H1 (cell line): Measurements from ENCODE around the gene CARF. TPM values are rescaled to one million over a fixed set of nuclear protein-coding genes. Genes with fewer than 3 reads are reported as not detected.

Experiments
- CTCF ChIA-PET: fragments of 300-600 bp; sonication (Branson Sonifier 250); formaldehyde crosslinking; loops from one replicate; lab custom pipeline; 2021; ENCODE audit not compliant: partially characterized antibody; lab: Charles Lee
- POLR2A ChIA-PET: fragments of 300-600 bp; sonication (Branson Sonifier 250); formaldehyde crosslinking; loops from one replicate; lab custom pipeline; 2021; ENCODE audit warnings: inconsistent platforms; ENCODE audit not compliant: partially characterized antibody; lab: Charles Lee
- DNase-seq, 2 experiments: peaks; one replicate each; pipeline versions ENCODE4 v3.0.0 to v3.0.0-alpha.2; 2010 to 2022; ENCODE audit warnings: low spot score in 2 of 2, low read depth in 1 of 2, mixed read lengths in 1 of 2
- FAIRE-seq: peaks from 2 replicates; lab custom pipeline; 2011; peaks lifted over from hg19 to GRCh38; lab: Jason Lieb, UNC
- H2AFZ ChIP-seq: 2 replicates; pipeline ENCODE4 v1.8.1; 2012; ENCODE audit warnings: low read length, inconsistent platforms
- H2AK5ac ChIP-seq: 2 replicates; pipeline ENCODE4 v1.6.1; 2013; ENCODE audit warnings: low read depth, low read length
- H2BK120ac ChIP-seq: replicated peaks from 2 replicates; pipeline ENCODE3; 2013; ENCODE audit warnings: low read depth, low read length, inconsistent platforms
- H2BK12ac ChIP-seq: 2 replicates; pipeline ENCODE4 v1.6.1; 2013; ENCODE audit warnings: low read depth, low read length
- H2BK15ac ChIP-seq: 2 replicates; pipeline ENCODE4 v1.6.1; 2013; ENCODE audit warnings: low read length
- H2BK20ac ChIP-seq: 2 replicates; pipeline ENCODE4 v1.6.1; 2013; ENCODE audit warnings: low read length
- H2BK5ac ChIP-seq: 2 replicates; pipeline ENCODE4 v1.6.1; 2013; ENCODE audit warnings: low read depth, low read length
- H3K14ac ChIP-seq: 2 replicates; pipeline ENCODE4 v1.6.1; 2013; ENCODE audit warnings: inconsistent platforms; ENCODE audit not compliant: insufficient read length
- H3K18ac ChIP-seq: 2 replicates; pipeline ENCODE4 v1.6.1; 2013; ENCODE audit warnings: low read length; ENCODE audit errors: extremely low read depth
- H3K23ac ChIP-seq: 2 replicates; pipeline ENCODE4 v1.6.1; 2013; ENCODE audit warnings: inconsistent platforms; ENCODE audit not compliant: insufficient read length
- H3K23me2 ChIP-seq: 2 replicates; pipeline ENCODE4 v1.6.1; 2013; ENCODE audit warnings: low read depth, low read length
- H3K27ac ChIP-seq: 2 replicates; pipeline ENCODE4 v1.6.1; 2011; ENCODE audit warnings: low read depth, low read length, inconsistent platforms
- H3K27me3 ChIP-seq, 4 experiments: replicated peaks in 1 of 4; 1 replicate in 1 of 4; 2 replicates in 3 of 4; pipeline versions ENCODE4 v1.6.1 to v1.8.1; 2011 to 2013; ENCODE audit warnings: low read length in 3 of 4, mild to moderate bottlenecking in 3 of 4, inconsistent platforms in 2 of 4, mixed read lengths in 2 of 4, moderate library complexity in 1 of 4; ENCODE audit not compliant: control insufficient read depth in 3 of 4, insufficient read depth in 3 of 4; ENCODE audit errors: extremely low read depth in 1 of 4
- H3K36me3 ChIP-seq, 4 experiments: 2 replicates each; pipeline versions ENCODE4 v1.6.1 to v1.8.1; 2011 to 2013; ENCODE audit warnings: mild to moderate bottlenecking in 4 of 4, low read length in 3 of 4, moderate library complexity in 2 of 4, control low read depth in 1 of 4, inconsistent platforms in 1 of 4; ENCODE audit not compliant: insufficient read depth in 4 of 4, control insufficient read depth in 2 of 4
- H3K4ac ChIP-seq: replicated peaks from 2 replicates; pipeline ENCODE3; 2013; ENCODE audit warnings: low read length, low read depth, mixed read lengths, inconsistent platforms; ENCODE audit not compliant: insufficient read length
- H3K4me1 ChIP-seq, 4 experiments: replicated peaks in 1 of 4; 1 replicate in 1 of 4; 2 replicates in 3 of 4; pipeline versions ENCODE4 v1.6.1 to v1.8.1; 2011 to 2013; ENCODE audit warnings: low read length in 3 of 4, inconsistent platforms in 2 of 4, mixed read lengths in 1 of 4; ENCODE audit not compliant: insufficient read depth in 4 of 4, control insufficient read depth in 3 of 4
- H3K4me2 ChIP-seq, 2 experiments: 2 replicates each; pipeline versions ENCODE4 v1.6.1 to v1.8.1; 2011 to 2013; ENCODE audit warnings: low read depth in 2 of 2, low read length in 2 of 2, control low read depth in 1 of 2, inconsistent platforms in 1 of 2, mild to moderate bottlenecking in 1 of 2; ENCODE audit not compliant: insufficient read depth in 1 of 2
- H3K4me3 ChIP-seq, 4 experiments: fragments of 200-600, 300-600 bp in 1 of 4; sonication (generic), shearing (Covaris generic), sonication (Bioruptor Twin) in 1 of 4; 2 replicates each; pipeline versions ENCODE4 v1.5.1 to v1.8.1; 2011 to 2016; ENCODE audit warnings: low read length in 4 of 4, low read depth in 3 of 4, control low read depth in 2 of 4, inconsistent platforms in 2 of 4, mild to moderate bottlenecking in 2 of 4, mixed read lengths in 1 of 4, moderate library complexity in 1 of 4; ENCODE audit not compliant: insufficient read depth in 2 of 4; ENCODE audit errors: extremely low read depth in 1 of 4
- H3K56ac ChIP-seq: replicated peaks from 2 replicates; pipeline ENCODE3; 2013; ENCODE audit warnings: low read depth, mild to moderate bottlenecking, mixed read lengths, low read length, inconsistent platforms; ENCODE audit not compliant: insufficient read length
- H3K79me1 ChIP-seq: 2 replicates; pipeline ENCODE4 v1.6.1; 2013; ENCODE audit warnings: low read depth, low read length, control low read depth
- H3K79me2 ChIP-seq, 2 experiments: 2 replicates each; pipeline versions ENCODE4 v1.6.1 to v1.8.1; 2012 to 2013; ENCODE audit warnings: low read length in 2 of 2, mild to moderate bottlenecking in 2 of 2, inconsistent platforms in 1 of 2; ENCODE audit not compliant: insufficient read depth in 2 of 2, control insufficient read depth in 1 of 2
- H3K9ac ChIP-seq, 4 experiments: replicated peaks in 1 of 4; 1 replicate in 1 of 4; 2 replicates in 3 of 4; pipeline versions ENCODE4 v1.6.1 to v1.8.1; 2011 to 2013; ENCODE audit warnings: low read depth in 3 of 4, low read length in 3 of 4, control low read depth in 2 of 4, mild to moderate bottlenecking in 2 of 4, moderate library complexity in 2 of 4, inconsistent platforms in 1 of 4; ENCODE audit errors: extremely low read depth in 1 of 4
- H3K9me3 ChIP-seq, 2 experiments: 2 replicates each; pipeline versions ENCODE4 v1.6.1 to v1.8.1; 2012 to 2013; ENCODE audit warnings: mild to moderate bottlenecking in 2 of 2, moderate library complexity in 2 of 2, control low read depth in 1 of 2, inconsistent platforms in 1 of 2, low read depth in 1 of 2, low read length in 1 of 2, mixed read lengths in 1 of 2; ENCODE audit not compliant: insufficient read depth in 2 of 2
- H4K20me1 ChIP-seq, 2 experiments: replicated peaks in 1 of 2; 2 replicates each; pipeline versions ENCODE3 to v1.8.1; 2011 to 2013; ENCODE audit warnings: inconsistent platforms in 2 of 2, low read length in 2 of 2, mild to moderate bottlenecking in 1 of 2; ENCODE audit not compliant: insufficient read depth in 2 of 2, control insufficient read depth in 1 of 2
- H4K5ac ChIP-seq: 2 replicates; pipeline ENCODE4 v1.6.1; 2013; ENCODE audit warnings: low read length, low read depth, mixed read lengths, inconsistent platforms; ENCODE audit not compliant: insufficient read length
- H4K8ac ChIP-seq: 2 replicates; pipeline ENCODE4 v1.8.0; 2013; ENCODE audit warnings: mild to moderate bottlenecking, moderate library complexity, low read length, inconsistent platforms; ENCODE audit not compliant: insufficient read depth; ENCODE audit errors: extremely low read depth
- H4K91ac ChIP-seq: replicated peaks from 2 replicates; pipeline ENCODE3; 2013; ENCODE audit warnings: low read length, mixed read lengths, inconsistent platforms; ENCODE audit not compliant: insufficient read length
- BACH1 ChIP-seq: IDR thresholded peaks from 2 replicates; pipeline ENCODE4 v1.6.1; 2012; ENCODE audit warnings: low read length, improper control_type of control experiment
- KDM5A ChIP-seq: fragments of 200-600 bp; IDR thresholded peaks from 2 replicates; pipeline ENCODE4 v1.7.1; 2012; ENCODE audit warnings: mild to moderate bottlenecking, low read length, inconsistent platforms, mixed read lengths
- POLR2A ChIP-seq, 2 experiments: IDR thresholded peaks; 1 replicate in 1 of 2; 2 replicates in 1 of 2; pipeline ENCODE4 v1.6.1; 2011; ENCODE audit warnings: low read depth in 2 of 2, low read length in 2 of 2, mild to moderate bottlenecking in 2 of 2; ENCODE audit errors: control extremely low read depth in 1 of 2
- RBBP5 ChIP-seq: IDR thresholded peaks from 2 replicates; pipeline ENCODE4 v1.7.1; 2012; ENCODE audit warnings: low read depth, mild to moderate bottlenecking, inconsistent platforms, low read length, moderate library complexity, borderline replicate concordance
- RXRA ChIP-seq: IDR thresholded peaks from 2 replicates; pipeline ENCODE4 v1.6.1; 2011; ENCODE audit warnings: low read depth, mild to moderate bottlenecking, low read length, moderate library complexity; ENCODE audit not compliant: insufficient read depth
- TAF1 ChIP-seq: IDR thresholded peaks from 2 replicates; pipeline ENCODE4 v1.6.1; 2011; ENCODE audit warnings: mild to moderate bottlenecking, low read depth, low read length
- WGBS, 2 experiments: shearing (Covaris generic) in 1 of 2; methylation state at CpG; one replicate each; pipeline versions ENCODE4 v1.1.6 to v1.1.7; 2013 to 2015; ENCODE audit warnings: low lambda C conversion rate in 2 of 2, mixed read lengths in 2 of 2, inconsistent platforms in 1 of 2, low coverage in 1 of 2, missing lambda C conversion rate in 1 of 2; ENCODE audit not compliant: insufficient replicate concordance in 2 of 2, insufficient coverage in 1 of 2, insufficient read length in 1 of 2; ENCODE audit errors: extremely low coverage in 1 of 2, missing lambda C conversion rate in 1 of 2; 5-methylcytosine and 5-hydroxymethylcytosine counted together
- long read RNA-seq, 2 experiments: library from RNA in 1 of 2; library from capped mRNA in 1 of 2; stranded (forward); transcript quantifications; one replicate each; pipeline ENCODE4 v2.0.0, GENCODE V29; 2021; ENCODE audit warnings: inconsistent platforms in 1 of 2
- polyA minus RNA-seq, 3 experiments: library from RNA; depleted of rRNA, polyadenylated mRNA; stranded (reverse); fragments of >200 nt; gene quantifications; 1 replicate in 2 of 3; 2 replicates in 1 of 3; pipeline ENCODE4 v1.2.3, GENCODE V29; 2011
- polyA plus RNA-seq, 7 experiments: library from polyadenylated mRNA; depleted of rRNA in 3 of 7; stranded (reverse) in 5 of 7; unstranded in 2 of 7; fragments of >200 nt in 5 of 7; fragments of 200-250 nt in 2 of 7; gene quantifications; 1 replicate in 5 of 7; 2 replicates in 1 of 7; 4 replicates in 1 of 7; pipeline versions ENCODE4 v1.2.1 to v1.2.3, GENCODE V29; 2011 to 2013; ENCODE audit warnings: missing spikeins in 2 of 7, mixed read lengths in 2 of 7
- total RNA-seq: library from RNA; stranded (reverse); fragmentation: NEBNext Ultra II Directional; extraction: Animal tissue kit (Norgen Biotek cat#: 25700); gene quantifications from 2 replicates; pipeline ENCODE4 v1.2.1, GENCODE V29; 2021
- TF ChIP-seq, protein P1 (sequence below): IDR thresholded peaks from 2 replicates; pipeline ENCODE4 v1.6.1; 2012; ENCODE audit warnings: inconsistent platforms

Gene CARF
- total RNA-seq = 1.9 and 2.6 TPM in 2 replicates
- 1.6 and 2.0 TPM in 2 replicates for polyA plus RNA-seq (2011; rRNA removed)
- polyA plus RNA-seq (2011; cell fraction: cytosol; rRNA removed) = 2.9 TPM
- 3.8 TPM for polyA plus RNA-seq (2011; cell fraction: nucleus; rRNA removed)
- 2.1 to 3.5 TPM (median 2.8 TPM) in 4 replicates for polyA plus RNA-seq (2012, experiment 1 of 2)
- polyA plus RNA-seq (2012, experiment 2 of 2) = 0.12 TPM
- 3.1 TPM for polyA plus RNA-seq (2013, experiment 1 of 2)
- polyA plus RNA-seq (2013, experiment 2 of 2) = 2.4 TPM
- 6.6 and 12.1 TPM in 2 replicates for polyA minus RNA-seq (2011; rRNA and poly(A)+ RNA removed)
- polyA minus RNA-seq (2011; cell fraction: cytosol; rRNA and poly(A)+ RNA removed) = 3.9 TPM
- 15.4 TPM for polyA minus RNA-seq (2011; cell fraction: nucleus; rRNA and poly(A)+ RNA removed)
- long read RNA-seq, experiment 1, partial matches to known transcripts = 0 of 2 reads
- long read RNA-seq, experiment 1, other reads (novel, unspliced or antisense) = 2 of 2 reads
- long read RNA-seq, experiment 2, partial matches to known transcripts = 1 of 4 reads
- long read RNA-seq, experiment 2, other reads (novel, unspliced or antisense) = 3 of 4 reads

GRCh38 chr2:202911512-202912341, at the start of gene CARF, which contains the start of gene WDR12:
Gene CARF, plus strand, starts transcription at chr2:202912275. Its CDS starts 29,628 bp downstream, at chr2:202941903.
Gene WDR12, minus strand, starts transcription at chr2:202911673. Its CDS starts 197 bp downstream, at chr2:202911476.
- peaks cover 20 to 48% of the 10 kb centered on the region in 2 experiments for H3K79me2 ChIP-seq
- peak within 1 kb of the TSS; percentile 99 for H3K4ac ChIP-seq
- H3K27ac ChIP-seq = peak within 1 kb of the TSS; percentile 74
- H3K4me3 ChIP-seq = peak within 1 kb of the TSS; percentile 96 to 99 (median 98)
- H3K9ac ChIP-seq = peak within 1 kb of the TSS; percentile 90 to 100 (median 94)
- H3K9me3 ChIP-seq = no peaks in the 10 kb centered on the region
- H2BK12ac ChIP-seq = peak within 1 kb of the TSS; percentile 94; the same call in 1 of the 2 replicates
- H3K14ac ChIP-seq = no peak within 1 kb of the TSS
- peak within 1 kb of the TSS; percentile 58 to 79 for H3K4me2 ChIP-seq
- peak within 1 kb of the TSS; percentile 98 for H2BK5ac ChIP-seq
- H2BK120ac ChIP-seq = peak within 1 kb of the TSS; percentile 75
- H3K4me1 ChIP-seq = no peaks in the 10 kb centered on the region; a peak in 1 of 7 replicates
- H4K91ac ChIP-seq = peak within 1 kb of the TSS; percentile 75
- WGBS, 2 experiments = 2% methylated on average over 35 of the region's 39 CpGs; no CpG with 5 or more reads in 1 of the 2 experiments
- peak within 1 kb of the TSS; percentile 83; the same call in 1 of the 2 replicates for H2BK20ac ChIP-seq
- CTCF ChIA-PET = interaction anchor here (0.6 kb wide), 2 partner anchors 176 to 328 kb away, joined by 3 read pairs; no protein-coding TSS in a partner anchor
- peaks cover 3% of the 10 kb centered on the region for H3K79me1 ChIP-seq
- peak within 1 kb of the TSS; percentile 81 for H3K56ac ChIP-seq
- peak within 1 kb of the TSS; percentile 89; the same call in 1 of the 2 replicates for H2BK15ac ChIP-seq
- DNase-seq = peak; percentile 56 to 88
- H3K18ac ChIP-seq = peak within 1 kb of the TSS; percentile 99
- peak within 1 kb of the TSS; percentile 79 for H4K5ac ChIP-seq
- peaks cover 0 to 10% (median 1%) of the 10 kb centered on the region in 4 experiments; a peak in 2 of 8 replicates for H3K36me3 ChIP-seq
- POLR2A ChIA-PET = interaction anchor here (0.7 to 2.6 kb wide), 21 partner anchors 11 to 416 kb away, joined by 3 to 10 read pairs (median 4); partner anchors contain the start of genes ABI2, CYP20A1, ICA1L and NBEAL1
- H3K23me2 ChIP-seq = no peaks in the 10 kb centered on the region; the same call in 1 of the 2 replicates
- peaks cover 2% of the 10 kb centered on the region in 2 experiments for H4K20me1 ChIP-seq
- peak; percentile 42 for FAIRE-seq
- no peaks in the 10 kb centered on the region for H3K27me3 ChIP-seq
- H3K23ac ChIP-seq = no peak within 1 kb of the TSS
- H2AFZ ChIP-seq = peak within 1 kb of the TSS; percentile 99
- H4K8ac ChIP-seq = peak within 1 kb of the TSS; percentile 88; the same call in 1 of the 2 replicates
- H2AK5ac ChIP-seq = peak within 1 kb of the TSS; percentile 95; the same call in 1 of the 2 replicates
- TF ChIP-seq, protein P1, sequence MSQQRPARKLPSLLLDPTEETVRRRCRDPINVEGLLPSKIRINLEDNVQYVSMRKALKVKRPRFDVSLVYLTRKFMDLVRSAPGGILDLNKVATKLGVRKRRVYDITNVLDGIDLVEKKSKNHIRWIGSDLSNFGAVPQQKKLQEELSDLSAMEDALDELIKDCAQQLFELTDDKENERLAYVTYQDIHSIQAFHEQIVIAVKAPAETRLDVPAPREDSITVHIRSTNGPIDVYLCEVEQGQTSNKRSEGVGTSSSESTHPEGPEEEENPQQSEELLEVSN = peak; percentile 21; the same call in 1 of the 2 replicates
- TF ChIP-seq RXRA = no peak
- TF ChIP-seq KDM5A = peak; percentile 41
- peak; percentile 80 to 85 for TF ChIP-seq POLR2A (IDR thresholded peaks at IDR 0.05; ENCODE audit: control extremely low read depth in 1 of 2, low read depth in 2 of 2, low read length in 2 of 2)
- TF ChIP-seq BACH1 = no peak
- TF ChIP-seq RBBP5 = peak; percentile 58; the same call in 1 of the 2 replicates
- peak; percentile 82 for TF ChIP-seq TAF1
